Measurements from ENCODE around the gene BARX1. TPM values are rescaled to one million over a fixed set of nuclear protein-coding genes. Genes with fewer than 3 reads are reported as not detected.
"Not testable (repeated sequence)": the region's sequence is repeated elsewhere in the genome, so short reads cannot be mapped to it uniquely, and the experiment has no call there.

The BARX1 gene
- total RNA-seq, 1 experiment from 2014 or later, result not detected

- peak; percentile 18 for DNase-seq (ENCODE audit: low read depth)
Measured at GRCh38 chr9:93965830-93966577, 10.8 kb upstream of the BARX1 start.

GRCh38 chr9:93964685-93965084, 9.5 kb upstream of the BARX1 start:
- DNase-seq (ENCODE audit: low read depth), result no peak

GRCh38 chr9:93963969-93964368, 8.8 kb upstream of the BARX1 start:
- DNase-seq (ENCODE audit: low read depth), result no peak

- DNase-seq (ENCODE audit: low read depth), result not testable (repeated sequence)
Measured at GRCh38 chr9:93963489-93963888, 8.3 kb upstream of the BARX1 start.

GRCh38 chr9:93962561-93963440, 7.6 kb upstream of the BARX1 start:
- DNase-seq (ENCODE audit: low read depth), result peak; percentile 57

- no peak for DNase-seq (ENCODE audit: low read depth)
Measured at GRCh38 chr9:93962017-93962416, 6.9 kb upstream of the BARX1 start.

GRCh38 chr9:93960971-93961841, 6.1 kb upstream of the BARX1 start:
- no peak for DNase-seq (ENCODE audit: low read depth)

GRCh38 chr9:93960221-93960970, 5.2 kb upstream of the BARX1 start:
- no peak for DNase-seq (ENCODE audit: low read depth)

- no peak for DNase-seq (ENCODE audit: low read depth)
Measured at GRCh38 chr9:93959739-93960154, 4.6 kb upstream of the BARX1 start.

GRCh38 chr9:93958819-93959682, 3.9 kb upstream of the BARX1 start:
- no peak for DNase-seq (ENCODE audit: low read depth)

GRCh38 chr9:93958121-93958818, 3.1 kb upstream of the BARX1 start:
- DNase-seq (ENCODE audit: low read depth), result no peak

GRCh38 chr9:93955981-93956784, 1.0 kb upstream of the BARX1 start:
- no peak for DNase-seq (ENCODE audit: low read depth)

- no peak for DNase-seq (ENCODE audit: low read depth)
Measured at GRCh38 chr9:93954434-93955061, 607 bp downstream of the BARX1 start.

- DNase-seq (ENCODE audit: low read depth), result no peak
Measured at GRCh38 chr9:93953496-93954433, 1.4 kb downstream of the BARX1 start.

GRCh38 chr9:93952784-93953495, 2.2 kb downstream of the BARX1 start:
- no peak for DNase-seq (ENCODE audit: low read depth)
